IMR-90 (cell line): ENCODE measurements around the gene BCAS3. TPM values are rescaled to one million over a fixed set of nuclear protein-coding genes. Genes with fewer than 3 reads are reported as not detected.

Source experiments
- ATAC-seq: fragments of 200-7000 bp; cut with Tn5 transposase; 2 replicates; pipeline ENCODE4 v1.9.1; 2020; ENCODE audit warnings: low read depth, mild to moderate bottlenecking, moderate library complexity
- BruUV-seq: library from RNA; stranded (reverse); fragments of 400-500 nt; replicated peaks from 2 replicates; lab custom pipeline; 2021; lab: Mats Ljungman, UMichigan
- CTCF ChIA-PET: fragments of 300-600 bp; formaldehyde crosslinking; extraction: SDS; loops from one replicate; lab custom pipeline; 2021; ENCODE audit warnings: antibody characterized with exemption; lab: Yijun Ruan, JAX
- POLR2A ChIA-PET: fragments of 300-600 bp; sonication (Branson Sonifier 250); formaldehyde crosslinking; loops from one replicate; lab custom pipeline; 2022; ENCODE audit warnings: antibody characterized with exemption; ENCODE audit not compliant: unreplicated experiment; lab: Charles Lee
- DNase-seq: peaks from one replicate; pipeline ENCODE4 v3.0.0; 2013
- H2AFZ ChIP-seq: replicated peaks from 2 replicates; pipeline ENCODE3; 2013; ENCODE audit warnings: low read length, mild to moderate bottlenecking; ENCODE audit not compliant: poor library complexity
- H2AK5ac ChIP-seq: 2 replicates; pipeline ENCODE4 v1.6.1; 2013; ENCODE audit warnings: low read depth, low read length, inconsistent platforms
- H2AK9ac ChIP-seq: replicated peaks from 2 replicates; pipeline ENCODE3; 2013; ENCODE audit warnings: mild to moderate bottlenecking, low read depth, low read length, moderate library complexity; ENCODE audit not compliant: poor library complexity
- H2BK120ac ChIP-seq: 2 replicates; pipeline ENCODE4 v1.6.1; 2013; ENCODE audit warnings: low read depth, low read length, inconsistent platforms
- H2BK15ac ChIP-seq: 3 replicates; pipeline ENCODE4 v1.6.1; 2013; ENCODE audit warnings: low read depth, low read length, inconsistent platforms
- H2BK20ac ChIP-seq: 2 replicates; pipeline ENCODE4 v1.6.1; 2013; ENCODE audit warnings: low read depth, mild to moderate bottlenecking, inconsistent platforms, low read length, moderate library complexity
- H2BK5ac ChIP-seq: 2 replicates; pipeline ENCODE4 v1.6.1; 2013; ENCODE audit warnings: mild to moderate bottlenecking, low read depth, low read length, inconsistent platforms; ENCODE audit not compliant: poor library complexity, severe bottlenecking
- H3K14ac ChIP-seq: replicated peaks from 2 replicates; pipeline ENCODE4 v1.6.1; 2013; ENCODE audit warnings: low read depth, low read length, inconsistent platforms
- H3K18ac ChIP-seq: 2 replicates; pipeline ENCODE4 v1.6.1; 2013; ENCODE audit warnings: low read depth, low read length, control low read depth
- H3K23ac ChIP-seq: 2 replicates; pipeline ENCODE4 v1.6.1; 2013; ENCODE audit warnings: low read depth, low read length, inconsistent platforms
- H3K27ac ChIP-seq: 2 replicates; pipeline ENCODE4 v1.5.1; 2013; ENCODE audit warnings: mild to moderate bottlenecking, control low read depth, low read length; ENCODE audit not compliant: insufficient read depth
- H3K27me3 ChIP-seq: 2 replicates; pipeline ENCODE4 v1.6.1; 2013; ENCODE audit warnings: low read length; ENCODE audit not compliant: control insufficient read depth, insufficient read depth
- H3K36me3 ChIP-seq: 2 replicates; pipeline ENCODE4 v1.6.1; 2013; ENCODE audit warnings: low read length, mixed read lengths; ENCODE audit not compliant: control insufficient read depth, insufficient read depth
- H3K4ac ChIP-seq: 2 replicates; pipeline ENCODE4 v1.6.1; 2013; ENCODE audit warnings: low read depth, low read length, inconsistent platforms
- H3K4me1 ChIP-seq: 2 replicates; pipeline ENCODE4 v1.6.1; 2013; ENCODE audit warnings: low read length, mixed read lengths; ENCODE audit not compliant: control insufficient read depth, insufficient read depth
- H3K4me2 ChIP-seq: 2 replicates; pipeline ENCODE4 v1.6.1; 2013; ENCODE audit warnings: low read depth, mild to moderate bottlenecking, control low read depth, low read length, moderate library complexity
- H3K4me3 ChIP-seq: 2 replicates; pipeline ENCODE4 v1.5.1; 2013; ENCODE audit warnings: low read depth, mild to moderate bottlenecking, control low read depth, low read length, moderate library complexity; ENCODE audit not compliant: insufficient read depth
- H3K56ac ChIP-seq: 2 replicates; pipeline ENCODE4 v1.6.1; 2013; ENCODE audit warnings: low read length, inconsistent platforms; ENCODE audit not compliant: insufficient read depth; ENCODE audit errors: extremely low read depth
- H3K79me1 ChIP-seq, 2 experiments: 2 replicates each; pipeline ENCODE4 v1.6.1; 2013; ENCODE audit warnings: low read length in 2 of 2, inconsistent platforms in 1 of 2, low read depth in 1 of 2
- H3K9ac ChIP-seq: 2 replicates; pipeline ENCODE4 v1.6.1; 2013; ENCODE audit warnings: low read depth, low read length, control low read depth
- H3K9me1 ChIP-seq: 2 replicates; pipeline ENCODE4 v1.6.1; 2013; ENCODE audit warnings: low read length, inconsistent platforms; ENCODE audit not compliant: insufficient read depth
- H3K9me3 ChIP-seq: 2 replicates; pipeline ENCODE4 v1.6.1; 2013; ENCODE audit warnings: low read length; ENCODE audit not compliant: control insufficient read depth, insufficient read depth
- H4K20me1 ChIP-seq: 2 replicates; pipeline ENCODE4 v1.6.1; 2013; ENCODE audit warnings: low read length, inconsistent platforms; ENCODE audit not compliant: insufficient read depth
- H4K5ac ChIP-seq: 2 replicates; pipeline ENCODE4 v1.6.1; 2013; ENCODE audit warnings: mild to moderate bottlenecking, low read depth, low read length, control low read depth
- H4K8ac ChIP-seq, 2 experiments: 2 replicates each; pipeline ENCODE4 v1.6.1; 2013; ENCODE audit warnings: low read depth in 2 of 2, low read length in 2 of 2, control low read depth in 1 of 2, inconsistent platforms in 1 of 2
- H4K91ac ChIP-seq: 2 replicates; pipeline ENCODE4 v1.6.1; 2013; ENCODE audit warnings: low read depth, low read length, inconsistent platforms; ENCODE audit not compliant: insufficient read depth
- BHLHE40 ChIP-seq: fragments of 150-350 bp; IDR thresholded peaks from 2 replicates; pipeline ENCODE4 v1.6.1; 2016; ENCODE audit warnings: mild to moderate bottlenecking, low read depth, low read length
- MAFK ChIP-seq: IDR thresholded peaks from 2 replicates; pipeline ENCODE4 v1.6.1; 2012; ENCODE audit warnings: low read depth, low read length, improper control_type of control experiment
- RAD21 ChIP-seq: IDR thresholded peaks from 2 replicates; pipeline ENCODE4 v1.6.1; 2012; ENCODE audit warnings: low read length, improper control_type of control experiment
- WGBS, 2 experiments: methylation state at CpG; one replicate each; pipeline versions ENCODE4 v1.1.5 to v1.1.7; 2013; ENCODE audit warnings: missing lambda C conversion rate in 2 of 2; ENCODE audit not compliant: insufficient read length in 1 of 2; ENCODE audit errors: extremely low coverage in 2 of 2; 5-methylcytosine and 5-hydroxymethylcytosine counted together
- dilution Hi-C: fragments of 300-500 bp; cut with HindIII; formaldehyde crosslinking; loops from one replicate; pipeline ENCODE4 v1.14.3; 2018; ENCODE audit warnings: low sequenced_read_pairs; ENCODE audit not compliant: unreplicated experiment
- in situ Hi-C: fragments of 300-500 bp; cut with MboI; formaldehyde crosslinking; loops from 3 replicates; pipeline ENCODE4 v1.14.3; 2019; ENCODE audit warnings: low sequenced_read_pairs, inconsistent platforms, mixed read lengths
- intact Hi-C: fragments of 100-400 bp; cut with micrococcal nuclease; formaldehyde crosslinking; loops from 2 replicates; pipeline ENCODE4 v1.10.0; 2022
- polyA plus RNA-seq, 3 experiments: library from polyadenylated mRNA; depleted of rRNA; stranded (reverse); fragments of >200 nt; gene quantifications; 2 replicates each; pipeline ENCODE4 v1.2.3, GENCODE V29; 2012; ENCODE audit warnings: low replicate concordance in 1 of 3
- total RNA-seq: library from RNA; depleted of rRNA; stranded (reverse); fragments of >200 nt; gene quantifications from 2 replicates; pipeline ENCODE4 v1.2.3, GENCODE V29; 2012

BCAS3 gene
- total and polyA plus RNA-seq, 2 of the 4 experiments (the other 2 are of a cell fraction) = 6.3 to 27.1 TPM

- DNase-seq (no peak), ATAC-seq (no peak)
- H2BK5ac ChIP-seq = no peak overlapping the region
- H3K27ac ChIP-seq = no peak overlapping the region
- peak overlapping the region; percentile 35 for H2AK9ac ChIP-seq
- H3K9me1 ChIP-seq = peaks cover 39% of the 10 kb centered on the region
- H3K79me1 ChIP-seq = peaks cover 10 to 92% of the 10 kb centered on the region in 2 experiments
- ChIA-PET CTCF (interaction anchor here (1.4 kb wide), 1 partner anchor 9 kb away, joined by 4 read pairs; no protein-coding TSS in a partner anchor), POLR2A (no interaction called here)
- no peaks in the 10 kb centered on the region for H3K27me3 ChIP-seq
- 0 out of 3 replicates have a peak overlapping the region, but pooled peaks have one; percentile 83 for H2BK15ac ChIP-seq
- H3K9me3 ChIP-seq = no peaks in the 10 kb centered on the region
- H3K4me1 ChIP-seq = peaks cover 25% of the 10 kb centered on the region
- H3K4me2 ChIP-seq = no peak overlapping the region
- peak overlapping the region; percentile 82 for H4K91ac ChIP-seq
- BruUV-seq = no TSS peak
- peak overlapping the region; percentile 96 for H2AK5ac ChIP-seq
- H3K4me3 ChIP-seq = no peak overlapping the region
- peaks cover 2% of the 10 kb centered on the region; the same call in 1 of the 2 replicates for H3K36me3 ChIP-seq
- dilution Hi-C loops (no loop called here), intact Hi-C loops (loop anchor here (2.0 to 10.0 kb wide), 4 partner anchors 82 to 486 kb away; no protein-coding TSS in a partner anchor), in situ Hi-C loops (loop anchor here (5.0 kb wide), 3 partner anchors 78 to 388 kb away; no protein-coding TSS in a partner anchor)
- H4K8ac ChIP-seq = peak overlapping the region; percentile 15 to 94; a peak in 2 of 4 replicates
- no peak overlapping the region; the same call in 1 of the 2 replicates for H3K18ac ChIP-seq
- H3K23ac ChIP-seq = peak overlapping the region; percentile 94; the same call in 1 of the 2 replicates
- peak overlapping the region; percentile 92 for H3K4ac ChIP-seq
- no peak overlapping the region for H3K9ac ChIP-seq
- peak overlapping the region; percentile 97 for H2BK120ac ChIP-seq
- no CpG with 5 or more reads among the region's 11 CpGs for WGBS, 2 experiments
- H4K5ac ChIP-seq = peak overlapping the region; percentile 70
- 0 out of 2 replicates have a peak overlapping the region, but pooled peaks have one; percentile 96 for H3K14ac ChIP-seq
- H3K56ac ChIP-seq = no peak overlapping the region
- TF ChIP-seq MAFK (no peak), BHLHE40 (no peak), RAD21 (no peak)
- peak overlapping the region; percentile 97; the same call in 1 of the 2 replicates for H2BK20ac ChIP-seq
- peak overlapping the region; percentile 91 for H2AFZ ChIP-seq
- peaks cover 6% of the 10 kb centered on the region; the same call in 1 of the 2 replicates for H4K20me1 ChIP-seq
These were observed 712.8 kb downstream of the BCAS3 start for GRCh38 chr17:61390479-61390791.
